ENCODE data around the gene ULK4.

ULK4 gene

DNA sequence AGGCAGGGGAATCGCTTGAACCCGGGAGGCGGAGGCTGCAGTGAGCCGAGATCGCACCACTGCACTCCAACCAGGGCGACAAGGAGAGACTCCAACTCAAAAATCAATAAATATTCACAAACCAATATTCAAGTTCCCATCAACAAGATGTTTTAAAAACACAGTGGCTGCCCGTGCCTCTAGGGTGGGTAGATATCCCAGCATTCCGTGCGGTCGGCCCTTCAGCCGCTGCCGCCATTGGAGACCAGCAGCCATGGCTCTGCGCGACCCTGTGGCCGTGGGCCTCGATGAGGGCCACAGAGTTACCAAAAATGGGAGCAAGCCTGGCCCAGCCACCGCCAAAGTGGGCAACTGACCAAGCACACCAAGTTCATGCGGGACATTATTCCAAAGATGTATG lies 6.7 kb downstream of the ULK4 start:
- H3K4me3 ChIP-seq (ENCODE audit: low read length) = no peak overlapping the region
- no peaks in the 10 kb centered on the region for H3K36me3 ChIP-seq (ENCODE audit: insufficient read depth, low read length)
- no peak overlapping the region for H3K9ac ChIP-seq (ENCODE audit: low read depth, low read length)
- no peaks in the 10 kb centered on the region for H3K9me3 ChIP-seq (replicated peaks; ENCODE audit: low read length)
- no peaks in the 10 kb centered on the region for H3K4me1 ChIP-seq (ENCODE audit: control insufficient read depth, insufficient read depth, low read length)
- H3K27me3 ChIP-seq (ENCODE audit: control insufficient read depth, insufficient read depth, low read length) = no peaks in the 10 kb centered on the region
- H3K4me2 ChIP-seq (ENCODE audit: low read length) = no peak overlapping the region

DNA sequence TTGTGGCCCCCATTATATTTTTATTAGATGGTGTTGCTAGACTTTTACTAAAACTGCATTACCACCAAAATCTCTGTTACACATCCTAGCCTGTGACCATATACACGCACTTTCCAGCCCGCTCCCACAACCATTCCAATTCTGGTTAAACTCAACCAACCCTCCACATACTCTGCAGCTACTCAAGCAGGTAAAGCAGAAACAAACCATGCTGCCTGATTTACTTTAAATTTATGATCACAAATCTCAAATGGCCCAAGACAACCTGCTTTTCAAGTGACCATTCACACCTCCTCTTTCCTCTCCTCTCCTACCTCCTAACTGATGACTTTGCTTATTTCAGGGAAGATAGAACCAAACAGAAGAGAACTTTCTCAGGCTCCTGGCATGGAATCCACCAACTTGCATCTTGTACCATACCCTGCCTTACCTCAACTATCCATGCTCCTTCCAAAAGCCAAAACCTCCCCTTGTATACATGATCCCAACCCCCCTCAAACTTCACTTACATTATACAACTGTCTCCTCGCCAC lies 18.5 kb downstream of the ULK4 start:
- Histone ChIP-seq H3K9ac (ENCODE audit: low read depth, low read length) (no peak overlapping the region), H3K36me3 (ENCODE audit: insufficient read depth, low read length) (peaks cover 4% of the 10 kb centered on the region), H3K27me3 (ENCODE audit: control insufficient read depth, insufficient read depth, low read length) (no peaks in the 10 kb centered on the region), H3K4me2 (ENCODE audit: low read length) (no peak overlapping the region), H3K4me1 (ENCODE audit: control insufficient read depth, insufficient read depth, low read length) (no peaks in the 10 kb centered on the region), H3K9me3 (replicated peaks; ENCODE audit: low read length) (no peaks in the 10 kb centered on the region), H3K4me3 (ENCODE audit: low read length) (no peak overlapping the region)

- Histone ChIP-seq H3K9ac (ENCODE audit: low read depth, low read length) (no peak overlapping the region), H3K27me3 (ENCODE audit: control insufficient read depth, insufficient read depth, low read length) (no peaks in the 10 kb centered on the region), H3K4me1 (ENCODE audit: control insufficient read depth, insufficient read depth, low read length) (no peaks in the 10 kb centered on the region), H3K4me3 (ENCODE audit: low read length) (no peak overlapping the region), H3K36me3 (ENCODE audit: insufficient read depth, low read length) (no peaks in the 10 kb centered on the region), H3K9me3 (replicated peaks; ENCODE audit: low read length) (no peaks in the 10 kb centered on the region), H3K4me2 (ENCODE audit: low read length) (no peak overlapping the region)
These were observed 21.5 kb downstream of the ULK4 start for GRCh38 chr3:41940393-41940792.

- H3K36me3 ChIP-seq (ENCODE audit: insufficient read depth, low read length) = no peaks in the 10 kb centered on the region
- no peak overlapping the region for H3K4me3 ChIP-seq (ENCODE audit: low read length)
- no peaks in the 10 kb centered on the region for H3K27me3 ChIP-seq (ENCODE audit: control insufficient read depth, insufficient read depth, low read length)
- H3K4me2 ChIP-seq (ENCODE audit: low read length) = no peak overlapping the region
- peaks cover 9% of the 10 kb centered on the region for H3K4me1 ChIP-seq (ENCODE audit: control insufficient read depth, insufficient read depth, low read length)
- no peaks in the 10 kb centered on the region for H3K9me3 ChIP-seq (replicated peaks; ENCODE audit: low read length)
- H3K9ac ChIP-seq (ENCODE audit: low read depth, low read length) = no peak overlapping the region
These were observed 25.5 kb downstream of the ULK4 start for GRCh38 chr3:41936384-41936783.

GRCh38 chr3:41933154-41933676 lies 28.7 kb downstream of the ULK4 start:
- no peaks in the 10 kb centered on the region for H3K27me3 ChIP-seq (ENCODE audit: control insufficient read depth, insufficient read depth, low read length)
- no peak overlapping the region for H3K9ac ChIP-seq (ENCODE audit: low read depth, low read length)
- no peaks in the 10 kb centered on the region for H3K36me3 ChIP-seq (ENCODE audit: insufficient read depth, low read length)
- peak overlapping the region; percentile 56 for H3K4me2 ChIP-seq (ENCODE audit: low read length)
- no peaks in the 10 kb centered on the region for H3K9me3 ChIP-seq (replicated peaks; ENCODE audit: low read length)
- peaks cover 9% of the 10 kb centered on the region for H3K4me1 ChIP-seq (ENCODE audit: control insufficient read depth, insufficient read depth, low read length)
- no peak overlapping the region for H3K4me3 ChIP-seq (ENCODE audit: low read length)

GRCh38 chr3:41932464-41932863 lies 29.4 kb downstream of the ULK4 start:
- H3K4me3 ChIP-seq (ENCODE audit: low read length) = no peak overlapping the region
- H3K4me1 ChIP-seq (ENCODE audit: control insufficient read depth, insufficient read depth, low read length) = peaks cover 9% of the 10 kb centered on the region
- no peaks in the 10 kb centered on the region for H3K36me3 ChIP-seq (ENCODE audit: insufficient read depth, low read length)
- no peak overlapping the region for H3K9ac ChIP-seq (ENCODE audit: low read depth, low read length)
- H3K27me3 ChIP-seq (ENCODE audit: control insufficient read depth, insufficient read depth, low read length) = no peaks in the 10 kb centered on the region
- H3K4me2 ChIP-seq (ENCODE audit: low read length) = no peak overlapping the region
- H3K9me3 ChIP-seq (replicated peaks; ENCODE audit: low read length) = no peaks in the 10 kb centered on the region

- H3K4me1 ChIP-seq (ENCODE audit: control insufficient read depth, insufficient read depth, low read length) = no peaks in the 10 kb centered on the region
- no peaks in the 10 kb centered on the region for H3K36me3 ChIP-seq (ENCODE audit: insufficient read depth, low read length)
- H3K27me3 ChIP-seq (ENCODE audit: control insufficient read depth, insufficient read depth, low read length) = no peaks in the 10 kb centered on the region
- H3K9ac ChIP-seq (ENCODE audit: low read depth, low read length) = no peak overlapping the region
- H3K4me2 ChIP-seq (ENCODE audit: low read length) = no peak overlapping the region
- no peak overlapping the region for H3K4me3 ChIP-seq (ENCODE audit: low read length)
- H3K9me3 ChIP-seq (replicated peaks; ENCODE audit: low read length) = no peaks in the 10 kb centered on the region
These were observed 41.4 kb downstream of the ULK4 start for GRCh38 chr3:41920406-41920965.

GRCh38 chr3:41915353-41915752 lies 46.5 kb downstream of the ULK4 start:
- Histone ChIP-seq H3K36me3 (ENCODE audit: insufficient read depth, low read length) (no peaks in the 10 kb centered on the region), H3K4me2 (ENCODE audit: low read length) (no peak overlapping the region), H3K9me3 (replicated peaks; ENCODE audit: low read length) (no peaks in the 10 kb centered on the region), H3K4me1 (ENCODE audit: control insufficient read depth, insufficient read depth, low read length) (no peaks in the 10 kb centered on the region), H3K4me3 (ENCODE audit: low read length) (no peak overlapping the region), H3K9ac (ENCODE audit: low read depth, low read length) (no peak overlapping the region), H3K27me3 (ENCODE audit: control insufficient read depth, insufficient read depth, low read length) (no peaks in the 10 kb centered on the region)

GRCh38 chr3:41912280-41912679 lies 49.6 kb downstream of the ULK4 start:
- Histone ChIP-seq H3K9me3 (replicated peaks; ENCODE audit: low read length) (no peaks in the 10 kb centered on the region), H3K36me3 (ENCODE audit: insufficient read depth, low read length) (no peaks in the 10 kb centered on the region), H3K27me3 (ENCODE audit: control insufficient read depth, insufficient read depth, low read length) (no peaks in the 10 kb centered on the region), H3K4me3 (ENCODE audit: low read length) (no peak overlapping the region), H3K4me1 (ENCODE audit: control insufficient read depth, insufficient read depth, low read length) (no peaks in the 10 kb centered on the region), H3K9ac (ENCODE audit: low read depth, low read length) (no peak overlapping the region), H3K4me2 (ENCODE audit: low read length) (no peak overlapping the region)

GRCh38 chr3:41907330-41908073 lies 54.4 kb downstream of the ULK4 start:
- Histone ChIP-seq H3K4me2 (ENCODE audit: low read length) (no peak overlapping the region), H3K4me1 (ENCODE audit: control insufficient read depth, insufficient read depth, low read length) (no peaks in the 10 kb centered on the region), H3K4me3 (ENCODE audit: low read length) (no peak overlapping the region), H3K9me3 (replicated peaks; ENCODE audit: low read length) (no peaks in the 10 kb centered on the region), H3K27me3 (ENCODE audit: control insufficient read depth, insufficient read depth, low read length) (no peaks in the 10 kb centered on the region), H3K36me3 (ENCODE audit: insufficient read depth, low read length) (no peaks in the 10 kb centered on the region), H3K9ac (ENCODE audit: low read depth, low read length) (no peak overlapping the region)

GRCh38 chr3:41900265-41900664 lies 61.6 kb downstream of the ULK4 start:
- no peak overlapping the region for H3K9ac ChIP-seq (ENCODE audit: low read depth, low read length)
- no peak overlapping the region for H3K4me3 ChIP-seq (ENCODE audit: low read length)
- H3K4me1 ChIP-seq (ENCODE audit: control insufficient read depth, insufficient read depth, low read length) = peaks cover 5% of the 10 kb centered on the region
- H3K36me3 ChIP-seq (ENCODE audit: insufficient read depth, low read length) = no peaks in the 10 kb centered on the region
- no peak overlapping the region for H3K4me2 ChIP-seq (ENCODE audit: low read length)
- H3K27me3 ChIP-seq (ENCODE audit: control insufficient read depth, insufficient read depth, low read length) = no peaks in the 10 kb centered on the region
- no peaks in the 10 kb centered on the region for H3K9me3 ChIP-seq (replicated peaks; ENCODE audit: low read length)

DNA sequence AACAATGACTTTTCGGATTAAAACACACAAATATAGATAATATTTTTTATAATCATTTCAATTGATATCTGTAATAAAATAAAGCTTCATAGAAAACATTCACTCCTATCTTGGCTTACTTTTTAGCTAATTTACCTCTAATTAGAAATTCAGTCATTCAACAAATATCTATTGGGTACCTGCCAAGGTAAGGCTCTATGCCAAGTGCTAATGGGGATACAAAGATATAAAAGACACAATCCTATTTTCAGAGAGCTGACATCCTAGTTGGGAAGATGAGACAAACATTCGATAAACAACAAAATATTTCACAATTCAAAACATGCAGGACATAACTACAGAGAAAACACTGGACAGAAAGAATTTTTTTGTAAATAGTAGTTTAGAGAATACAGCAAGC lies 63.3 kb downstream of the ULK4 start:
- H3K27me3 ChIP-seq (ENCODE audit: control insufficient read depth, insufficient read depth, low read length) = no peaks in the 10 kb centered on the region
- H3K4me3 ChIP-seq (ENCODE audit: low read length) = no peak overlapping the region
- H3K9ac ChIP-seq (ENCODE audit: low read depth, low read length) = no peak overlapping the region
- no peak overlapping the region for H3K4me2 ChIP-seq (ENCODE audit: low read length)
- no peaks in the 10 kb centered on the region for H3K9me3 ChIP-seq (replicated peaks; ENCODE audit: low read length)
- no peaks in the 10 kb centered on the region for H3K36me3 ChIP-seq (ENCODE audit: insufficient read depth, low read length)
- H3K4me1 ChIP-seq (ENCODE audit: control insufficient read depth, insufficient read depth, low read length) = peaks cover 5% of the 10 kb centered on the region
